HL-60 (cell line): ENCODE data around the gene SPATA22.

Experiments used
- POLR2AphosphoS5 ChIP-seq: IDR thresholded peaks from 2 replicates; pipeline ENCODE4 v1.6.1; 2012; ENCODE audit warnings: low read depth
- REST ChIP-seq: IDR thresholded peaks from 2 replicates; pipeline ENCODE4 v1.6.1; 2012; ENCODE audit warnings: low read depth; ENCODE audit not compliant: insufficient replicate concordance
- SPI1 ChIP-seq: IDR thresholded peaks from 2 replicates; pipeline ENCODE4 v1.6.1; 2012; ENCODE audit warnings: low read depth, mild to moderate bottlenecking, borderline replicate concordance
- TF ChIP-seq, protein P1 (sequence below): IDR thresholded peaks from one replicate; pipeline ENCODE4 v1.5.1; 2011; ENCODE audit warnings: low read length, control low read depth, inconsistent platforms; ENCODE audit not compliant: insufficient read depth

DNA sequence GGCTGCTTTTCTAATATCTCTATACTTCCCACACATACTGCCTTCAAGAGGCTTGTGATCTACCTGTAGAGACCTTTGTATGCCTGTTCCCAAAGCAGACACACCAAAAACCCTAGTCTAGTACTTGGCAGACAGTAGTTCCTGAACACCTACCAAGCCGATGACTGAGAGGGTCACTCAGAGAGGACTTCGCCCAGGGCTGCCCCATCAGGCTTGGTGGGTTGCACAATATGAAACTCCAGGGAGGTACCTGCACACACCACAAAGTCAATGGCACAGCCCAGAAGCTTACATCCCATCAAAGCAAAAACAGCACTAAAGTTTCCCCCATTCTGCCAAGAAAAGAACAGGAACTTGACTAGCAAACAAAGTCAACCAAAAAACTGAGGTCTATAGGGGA is 34.4 kb upstream of the SPATA22 start:
- TF ChIP-seq, protein P1, sequence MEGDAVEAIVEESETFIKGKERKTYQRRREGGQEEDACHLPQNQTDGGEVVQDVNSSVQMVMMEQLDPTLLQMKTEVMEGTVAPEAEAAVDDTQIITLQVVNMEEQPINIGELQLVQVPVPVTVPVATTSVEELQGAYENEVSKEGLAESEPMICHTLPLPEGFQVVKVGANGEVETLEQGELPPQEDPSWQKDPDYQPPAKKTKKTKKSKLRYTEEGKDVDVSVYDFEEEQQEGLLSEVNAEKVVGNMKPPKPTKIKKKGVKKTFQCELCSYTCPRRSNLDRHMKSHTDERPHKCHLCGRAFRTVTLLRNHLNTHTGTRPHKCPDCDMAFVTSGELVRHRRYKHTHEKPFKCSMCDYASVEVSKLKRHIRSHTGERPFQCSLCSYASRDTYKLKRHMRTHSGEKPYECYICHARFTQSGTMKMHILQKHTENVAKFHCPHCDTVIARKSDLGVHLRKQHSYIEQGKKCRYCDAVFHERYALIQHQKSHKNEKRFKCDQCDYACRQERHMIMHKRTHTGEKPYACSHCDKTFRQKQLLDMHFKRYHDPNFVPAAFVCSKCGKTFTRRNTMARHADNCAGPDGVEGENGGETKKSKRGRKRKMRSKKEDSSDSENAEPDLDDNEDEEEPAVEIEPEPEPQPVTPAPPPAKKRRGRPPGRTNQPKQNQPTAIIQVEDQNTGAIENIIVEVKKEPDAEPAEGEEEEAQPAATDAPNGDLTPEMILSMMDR: no peak
- TF ChIP-seq REST (no peak), SPI1 (no peak), POLR2AphosphoS5 (no peak)
